CD4-positive, alpha-beta T cell (primary cell): ENCODE measurements around the gene RNF144A. TPM values are rescaled to one million over a fixed set of nuclear protein-coding genes. Genes with fewer than 3 reads are reported as not detected.

Source experiments
- ATAC-seq: fragments of 200-7000 bp; cut with Tn5 transposase; one replicate; pipeline ENCODE4 v1.10.0; 2022; ENCODE audit warnings: mild to moderate bottlenecking; ENCODE audit not compliant: poor library complexity
- CTCF ChIA-PET: fragments of 350-600 bp; sonication (Branson Sonifier 250); formaldehyde crosslinking; loops from one replicate; lab custom pipeline; 2021; ENCODE audit warnings: antibody characterized with exemption, inconsistent platforms; lab: Charles Lee
- POLR2A ChIA-PET: fragments of 350-600 bp; sonication (Branson Sonifier 250); formaldehyde crosslinking; loops from one replicate; lab custom pipeline; 2021; ENCODE audit warnings: antibody characterized with exemption, inconsistent platforms; lab: Charles Lee
- DNase-seq, 14 experiments: peaks; one replicate each; pipeline ENCODE4 v3.0.0-alpha.2; 2013 to 2020; ENCODE audit warnings: mixed read lengths in 2 of 14
- H3K27ac ChIP-seq, 2 donors: one replicate each; pipeline versions ENCODE4 v1.5.1 to v1.7.0; 2013; ENCODE audit warnings: low read length in 2 of 2, low read depth in 1 of 2, mild to moderate bottlenecking in 1 of 2
- H3K27me3 ChIP-seq, 2 experiments: 1 replicate in 1 of 2; 2 replicates in 1 of 2; pipeline versions ENCODE4 v1.6.1 to v1.7.0; 2013; ENCODE audit warnings: low read length in 2 of 2, control low read depth in 1 of 2, mild to moderate bottlenecking in 1 of 2, moderate library complexity in 1 of 2; ENCODE audit not compliant: insufficient read depth in 2 of 2, control insufficient read depth in 1 of 2
- H3K36me3 ChIP-seq: one replicate; pipeline ENCODE4 v1.6.1; 2013; ENCODE audit warnings: low read length, control low read depth; ENCODE audit not compliant: insufficient read depth
- H3K4me1 ChIP-seq: one replicate; pipeline ENCODE4 v1.6.1; 2013; ENCODE audit warnings: low read length, control low read depth; ENCODE audit not compliant: insufficient read depth
- H3K4me3 ChIP-seq: one replicate; pipeline ENCODE4 v1.5.1; 2013; ENCODE audit warnings: mild to moderate bottlenecking, low read length, moderate library complexity
- H3K9me3 ChIP-seq, 2 experiments: 1 replicate in 1 of 2; 2 replicates in 1 of 2; pipeline versions ENCODE4 v1.6.1 to v1.7.0; 2013; ENCODE audit warnings: low read length in 2 of 2, mild to moderate bottlenecking in 2 of 2, control low read depth in 1 of 2, moderate library complexity in 1 of 2; ENCODE audit not compliant: control insufficient read depth in 1 of 2, insufficient read depth in 1 of 2
- H3K27ac Mint-ChIP-seq: one replicate; pipeline ENCODE4 v1.8.0; 2020; ENCODE audit warnings: mixed read lengths
- H3K27me3 Mint-ChIP-seq: one replicate; pipeline ENCODE4 v1.8.0; 2021; ENCODE audit warnings: mixed read lengths
- H3K36me3 Mint-ChIP-seq: one replicate; pipeline ENCODE4 v1.8.0; 2021; ENCODE audit warnings: low read depth, mixed read lengths
- H3K4me1 Mint-ChIP-seq: one replicate; pipeline ENCODE4 v1.8.0; 2021; ENCODE audit warnings: low read depth, mixed read lengths
- H3K4me3 Mint-ChIP-seq: one replicate; pipeline ENCODE4 v1.8.0; 2020; ENCODE audit warnings: mild to moderate bottlenecking, mixed read lengths
- H3K9me3 Mint-ChIP-seq: one replicate; pipeline ENCODE4 v1.8.0; 2020; ENCODE audit warnings: mixed read lengths
- CTCF ChIP-seq: fragments of 200-600 bp; IDR thresholded peaks from one replicate; pipeline ENCODE4 v1.8.0; 2022; ENCODE audit warnings: antibody characterized with exemption, mild to moderate bottlenecking
- intact Hi-C, 2 experiments: fragments of 100-400 bp; cut with DNase I in 1 of 2; cut with micrococcal nuclease in 1 of 2; formaldehyde crosslinking; loops; one replicate each; pipeline versions ENCODE4 v1.15.1 to v1.9.0; 2023 to 2025; cut with DNase I, micrococcal nuclease
- total RNA-seq, 174 experiments: library from RNA in 2 of 174; stranded (reverse) in 2 of 174; gene quantifications; one replicate each; pipeline ENCODE4 v1.2.3 and lab custom pipeline; 2021 to 2026

Gene RNF144A
- total RNA-seq, 2 experiments from 2014 or later: 39.0 to 40.1 TPM

- H3K27me3 Mint-ChIP-seq: no peaks in the 10 kb centered on the region
- intact Hi-C loops: no loop called here
- Histone ChIP-seq H3K27ac (no peak overlapping the region), H3K9me3 (no peaks in the 10 kb centered on the region), H3K4me3 (no peak overlapping the region), H3K27me3 (no peaks in the 10 kb centered on the region), H3K36me3 (peaks cover 30% of the 10 kb centered on the region), H3K4me1 (peaks cover 20% of the 10 kb centered on the region)
- peak overlapping the region; percentile 32 for H3K27ac Mint-ChIP-seq
- POLR2A ChIA-PET: no interaction called here
- H3K4me1 Mint-ChIP-seq: peaks cover 80% of the 10 kb centered on the region
- H3K9me3 Mint-ChIP-seq: no peaks in the 10 kb centered on the region
- ATAC-seq: no peak
- TF ChIP-seq CTCF: no peak
- H3K36me3 Mint-ChIP-seq: peaks cover 59% of the 10 kb centered on the region
- CTCF ChIA-PET: no interaction called here
- no peak for DNase-seq
- H3K4me3 Mint-ChIP-seq: no peak overlapping the region
Observed at GRCh38 chr2:6941299-6942046, 24.3 kb downstream of the RNF144A start.

- intact Hi-C loops: no loop called here
- CTCF ChIA-PET: no interaction called here
- Histone ChIP-seq H3K27me3 (no peaks in the 10 kb centered on the region), H3K36me3 (peaks cover 33% of the 10 kb centered on the region), H3K27ac (no peak overlapping the region), H3K9me3 (no peaks in the 10 kb centered on the region), H3K4me3 (no peak overlapping the region), H3K4me1 (peaks cover 10% of the 10 kb centered on the region)
- Mint-ChIP-seq H3K27ac (peak overlapping the region; percentile 12), H3K27me3 (no peaks in the 10 kb centered on the region), H3K4me1 (peaks cover 73% of the 10 kb centered on the region), H3K9me3 (no peaks in the 10 kb centered on the region), H3K4me3 (no peak overlapping the region), H3K36me3 (peaks cover 64% of the 10 kb centered on the region)
- DNase-seq (no peak), ATAC-seq (no peak)
- TF ChIP-seq CTCF: no peak
- POLR2A ChIA-PET: no interaction called here
Observed at GRCh38 chr2:6942848-6943247, 25.6 kb downstream of the RNF144A start.

GRCh38 chr2:6943523-6943922 is 26.3 kb downstream of the RNF144A start:
- peaks cover 71% of the 10 kb centered on the region for H3K36me3 Mint-ChIP-seq
- no peaks in the 10 kb centered on the region for H3K27me3 Mint-ChIP-seq
- Histone ChIP-seq H3K36me3 (peaks cover 36% of the 10 kb centered on the region), H3K27me3 (no peaks in the 10 kb centered on the region), H3K4me3 (no peak overlapping the region), H3K27ac (no peak overlapping the region), H3K9me3 (no peaks in the 10 kb centered on the region), H3K4me1 (peaks cover 10% of the 10 kb centered on the region)
- no peak for TF ChIP-seq CTCF
- intact Hi-C loops: no loop called here
- peaks cover 76% of the 10 kb centered on the region for H3K4me1 Mint-ChIP-seq
- ChIA-PET CTCF (no interaction called here), POLR2A (no interaction called here)
- no peaks in the 10 kb centered on the region for H3K9me3 Mint-ChIP-seq
- ATAC-seq (no peak), DNase-seq (no peak)
- H3K4me3 Mint-ChIP-seq: no peak overlapping the region
- peak overlapping the region; percentile 12 for H3K27ac Mint-ChIP-seq
